ENCODE measurements around the gene WASF3. TPM values are rescaled to one million over a fixed set of nuclear protein-coding genes. Genes with fewer than 3 reads are reported as not detected.

WASF3 gene
- total and polyA plus RNA-seq, 10 of the 15 experiments (the other 5 are each of a cell fraction or from before 2014, with no cell fraction given), result under 0.01 to 0.10 (median 0.01) TPM; not detected in 7

DNA sequence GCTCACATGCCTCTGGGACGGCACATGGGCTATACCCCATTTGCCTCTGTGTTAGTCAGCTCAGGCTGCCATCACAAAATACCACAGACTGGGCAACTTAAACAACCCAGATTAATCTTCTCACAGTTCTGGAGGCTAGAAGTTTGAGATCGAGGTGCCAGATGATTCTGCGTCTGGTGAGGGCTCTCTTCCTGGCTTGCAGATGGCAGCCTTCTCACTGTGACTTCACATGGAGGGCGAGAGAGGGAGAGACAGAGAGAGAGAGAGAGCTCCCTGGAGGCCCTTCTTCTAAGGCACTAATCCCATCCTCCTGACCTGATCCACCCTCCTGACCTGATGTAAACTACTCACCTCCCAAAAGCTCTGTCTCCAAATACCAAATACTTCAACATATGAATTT, 148.1 kb downstream of the WASF3 start:
- no peak overlapping the region for H2AFZ ChIP-seq (ENCODE audit: control insufficient read depth, low read depth, low read length)
- no peaks in the 10 kb centered on the region for H4K20me1 ChIP-seq (ENCODE audit: control insufficient read depth, insufficient read depth)
- SMC1A ChIA-PET (ENCODE audit: uncharacterized antibody, unreplicated experiment), result interaction anchor here (0.9 kb wide), 1 partner anchor 521 kb away, joined by 3 read pairs; no protein-coding TSS in a partner anchor
- no TSS peak for BruUV-seq (replicated peaks)
- ATAC-seq (no peak), DNase-seq (ENCODE audit: low read depth, low spot score) (no peak), FAIRE-seq (no peak)
- H3K27ac ChIP-seq (ENCODE audit: control insufficient read depth, insufficient read depth), result no peak overlapping the region
- POLR2A ChIA-PET, result no interaction called here
- no peaks in the 10 kb centered on the region for H3K36me3 ChIP-seq (ENCODE audit: control insufficient read depth in 2 of 2, insufficient read depth in 2 of 2, low read length in 1 of 2)
- 40% methylated on average over 4 of the region's 4 CpGs for WGBS (ENCODE audit: insufficient coverage, insufficient replicate concordance, low lambda C conversion rate, missing lambda C conversion rate)
- no peaks in the 10 kb centered on the region for H3K4me1 ChIP-seq (ENCODE audit: control insufficient read depth, insufficient read depth, low read length)
- no peaks in the 10 kb centered on the region for H3K9me3 ChIP-seq (replicated peaks; ENCODE audit: control insufficient read depth, insufficient read depth, low read length)
- no peak overlapping the region for H3K4me2 ChIP-seq (ENCODE audit: control insufficient read depth, insufficient read depth)
- intact Hi-C loops (cut with micrococcal nuclease; ENCODE audit: unreplicated experiment), result loop anchor here (5.0 kb wide), 1 partner anchor 227 kb away; no protein-coding TSS in a partner anchor
- H3K27me3 ChIP-seq (replicated peaks in 1 of 2; ENCODE audit: control insufficient read depth in 2 of 2, insufficient read depth in 2 of 2, low read length in 1 of 2), result no peaks in the 10 kb centered on the region
- CTCF ChIA-PET, result interaction anchor here (1.3 kb wide), 1 partner anchor 9 kb away, joined by 6 read pairs; no protein-coding TSS in a partner anchor
- RAD21 ChIA-PET (ENCODE audit: unreplicated experiment), result no interaction called here
- no peak overlapping the region for H3K9ac ChIP-seq (ENCODE audit: control insufficient read depth, insufficient read depth, low read length)
- H3K79me2 ChIP-seq (ENCODE audit: control insufficient read depth, insufficient read depth, low read length), result no peaks in the 10 kb centered on the region
- H3K4me3 ChIP-seq, result no peak overlapping the region
- in situ Hi-C loops (cut with MboI), result no loop called here
- TF ChIP-seq NFYB (IDR thresholded peaks at IDR 0.05; ENCODE audit: insufficient read depth, low read depth, low read length) (no peak), BCL11A (IDR thresholded peaks at IDR 0.05; ENCODE audit: low read depth, low read length) (no peak), IKZF2 (IDR thresholded peaks at IDR 0.05) (no peak), CHD2 (IDR thresholded peaks at IDR 0.05; ENCODE audit: borderline replicate concordance, low read depth, low read length) (no peak), MXI1 (IDR thresholded peaks at IDR 0.05; ENCODE audit: low read depth, low read length) (no peak), CHD1 (IDR thresholded peaks at IDR 0.05; ENCODE audit: low read depth, low read length) (no peak), GABPA (IDR thresholded peaks at IDR 0.05; ENCODE audit: low read depth) (no peak), SMAD1 (IDR thresholded peaks at IDR 0.05; ENCODE audit: low read depth, partially characterized antibody) (no peak), RAD21 (IDR thresholded peaks at IDR 0.05; ENCODE audit: insufficient read depth, low read depth, low read length) (no peak), IRF4 (IDR thresholded peaks at IDR 0.05; ENCODE audit: low read depth, low read length) (no peak), CEBPB (IDR thresholded peaks at IDR 0.05; ENCODE audit: borderline replicate concordance in 1 of 2, low read depth in 2 of 2, low read length in 2 of 2) (no peak), SPI1 (IDR thresholded peaks at IDR 0.05; ENCODE audit: borderline replicate concordance, insufficient read depth, low read depth, low read length) (no peak), RUNX3 (IDR thresholded peaks at IDR 0.05; ENCODE audit: low read length) (no peak), PML (IDR thresholded peaks at IDR 0.05; ENCODE audit: low read length) (no peak), CHD4 (IDR thresholded peaks at IDR 0.05) (no peak)
- TF ChIP-seq, protein P1, sequence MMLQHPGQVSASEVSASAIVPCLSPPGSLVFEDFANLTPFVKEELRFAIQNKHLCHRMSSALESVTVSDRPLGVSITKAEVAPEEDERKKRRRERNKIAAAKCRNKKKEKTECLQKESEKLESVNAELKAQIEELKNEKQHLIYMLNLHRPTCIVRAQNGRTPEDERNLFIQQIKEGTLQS (IDR thresholded peaks at IDR 0.05; ENCODE audit: borderline replicate concordance, extremely low read depth, low read depth, low read length), result no peak
- TF ChIP-seq, protein P2, sequence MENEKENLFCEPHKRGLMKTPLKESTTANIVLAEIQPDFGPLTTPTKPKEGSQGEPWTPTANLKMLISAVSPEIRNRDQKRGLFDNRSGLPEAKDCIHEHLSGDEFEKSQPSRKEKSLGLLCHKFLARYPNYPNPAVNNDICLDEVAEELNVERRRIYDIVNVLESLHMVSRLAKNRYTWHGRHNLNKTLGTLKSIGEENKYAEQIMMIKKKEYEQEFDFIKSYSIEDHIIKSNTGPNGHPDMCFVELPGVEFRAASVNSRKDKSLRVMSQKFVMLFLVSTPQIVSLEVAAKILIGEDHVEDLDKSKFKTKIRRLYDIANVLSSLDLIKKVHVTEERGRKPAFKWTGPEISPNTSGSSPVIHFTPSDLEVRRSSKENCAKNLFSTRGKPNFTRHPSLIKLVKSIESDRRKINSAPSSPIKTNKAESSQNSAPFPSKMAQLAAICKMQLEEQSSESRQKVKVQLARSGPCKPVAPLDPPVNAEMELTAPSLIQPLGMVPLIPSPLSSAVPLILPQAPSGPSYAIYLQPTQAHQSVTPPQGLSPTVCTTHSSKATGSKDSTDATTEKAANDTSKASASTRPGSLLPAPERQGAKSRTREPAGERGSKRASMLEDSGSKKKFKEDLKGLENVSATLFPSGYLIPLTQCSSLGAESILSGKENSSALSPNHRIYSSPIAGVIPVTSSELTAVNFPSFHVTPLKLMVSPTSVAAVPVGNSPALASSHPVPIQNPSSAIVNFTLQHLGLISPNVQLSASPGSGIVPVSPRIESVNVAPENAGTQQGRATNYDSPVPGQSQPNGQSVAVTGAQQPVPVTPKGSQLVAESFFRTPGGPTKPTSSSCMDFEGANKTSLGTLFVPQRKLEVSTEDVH (IDR thresholded peaks at IDR 0.05; ENCODE audit: low read depth, partially characterized antibody), result no peak
- TF ChIP-seq, protein P3, sequence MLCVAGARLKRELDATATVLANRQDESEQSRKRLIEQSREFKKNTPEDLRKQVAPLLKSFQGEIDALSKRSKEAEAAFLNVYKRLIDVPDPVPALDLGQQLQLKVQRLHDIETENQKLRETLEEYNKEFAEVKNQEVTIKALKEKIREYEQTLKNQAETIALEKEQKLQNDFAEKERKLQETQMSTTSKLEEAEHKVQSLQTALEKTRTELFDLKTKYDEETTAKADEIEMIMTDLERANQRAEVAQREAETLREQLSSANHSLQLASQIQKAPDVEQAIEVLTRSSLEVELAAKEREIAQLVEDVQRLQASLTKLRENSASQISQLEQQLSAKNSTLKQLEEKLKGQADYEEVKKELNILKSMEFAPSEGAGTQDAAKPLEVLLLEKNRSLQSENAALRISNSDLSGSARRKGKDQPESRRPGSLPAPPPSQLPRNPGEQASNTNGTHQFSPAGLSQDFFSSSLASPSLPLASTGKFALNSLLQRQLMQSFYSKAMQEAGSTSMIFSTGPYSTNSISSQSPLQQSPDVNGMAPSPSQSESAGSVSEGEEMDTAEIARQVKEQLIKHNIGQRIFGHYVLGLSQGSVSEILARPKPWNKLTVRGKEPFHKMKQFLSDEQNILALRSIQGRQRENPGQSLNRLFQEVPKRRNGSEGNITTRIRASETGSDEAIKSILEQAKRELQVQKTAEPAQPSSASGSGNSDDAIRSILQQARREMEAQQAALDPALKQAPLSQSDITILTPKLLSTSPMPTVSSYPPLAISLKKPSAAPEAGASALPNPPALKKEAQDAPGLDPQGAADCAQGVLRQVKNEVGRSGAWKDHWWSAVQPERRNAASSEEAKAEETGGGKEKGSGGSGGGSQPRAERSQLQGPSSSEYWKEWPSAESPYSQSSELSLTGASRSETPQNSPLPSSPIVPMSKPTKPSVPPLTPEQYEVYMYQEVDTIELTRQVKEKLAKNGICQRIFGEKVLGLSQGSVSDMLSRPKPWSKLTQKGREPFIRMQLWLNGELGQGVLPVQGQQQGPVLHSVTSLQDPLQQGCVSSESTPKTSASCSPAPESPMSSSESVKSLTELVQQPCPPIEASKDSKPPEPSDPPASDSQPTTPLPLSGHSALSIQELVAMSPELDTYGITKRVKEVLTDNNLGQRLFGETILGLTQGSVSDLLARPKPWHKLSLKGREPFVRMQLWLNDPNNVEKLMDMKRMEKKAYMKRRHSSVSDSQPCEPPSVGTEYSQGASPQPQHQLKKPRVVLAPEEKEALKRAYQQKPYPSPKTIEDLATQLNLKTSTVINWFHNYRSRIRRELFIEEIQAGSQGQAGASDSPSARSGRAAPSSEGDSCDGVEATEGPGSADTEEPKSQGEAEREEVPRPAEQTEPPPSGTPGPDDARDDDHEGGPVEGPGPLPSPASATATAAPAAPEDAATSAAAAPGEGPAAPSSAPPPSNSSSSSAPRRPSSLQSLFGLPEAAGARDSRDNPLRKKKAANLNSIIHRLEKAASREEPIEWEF (IDR thresholded peaks at IDR 0.05; ENCODE audit: insufficient replicate concordance, low read depth, low read length), result no peak
